AG04449 (cell line): Measurements from ENCODE around the gene CCP110.
"Not testable (repeated sequence)": the region's sequence is repeated elsewhere in the genome, so short reads cannot be mapped to it uniquely, and the experiment has no call there.

Experiments
- CTCF ChIA-PET: fragments of 350-600 bp; formaldehyde crosslinking; extraction: SDS; loops from one replicate; lab custom pipeline; 2021; ENCODE audit warnings: antibody characterized with exemption; lab: Yijun Ruan, JAX
- POLR2A ChIA-PET: fragments of 400-600, 350-600 bp; formaldehyde crosslinking; extraction: SDS; loops from one replicate; lab custom pipeline; 2020; ENCODE audit warnings: antibody characterized with exemption, inconsistent platforms; lab: Yijun Ruan, JAX
- DNase-seq: peaks from one replicate; pipeline ENCODE4 v3.0.0-alpha.2; 2010; ENCODE audit warnings: low read depth, low spot score
- H3K4me3 ChIP-seq: 2 replicates; pipeline ENCODE4 v1.5.1; 2011; ENCODE audit warnings: low read depth, mild to moderate bottlenecking, control low read depth, low read length
- TF ChIP-seq, protein P1 (sequence below): IDR thresholded peaks from one replicate; pipeline ENCODE4 v1.5.1; 2011; ENCODE audit warnings: mild to moderate bottlenecking, moderate library complexity, low read length, control low read depth, inconsistent platforms; ENCODE audit not compliant: insufficient read depth; ENCODE audit errors: missing control alignments

CCP110 gene

DNA sequence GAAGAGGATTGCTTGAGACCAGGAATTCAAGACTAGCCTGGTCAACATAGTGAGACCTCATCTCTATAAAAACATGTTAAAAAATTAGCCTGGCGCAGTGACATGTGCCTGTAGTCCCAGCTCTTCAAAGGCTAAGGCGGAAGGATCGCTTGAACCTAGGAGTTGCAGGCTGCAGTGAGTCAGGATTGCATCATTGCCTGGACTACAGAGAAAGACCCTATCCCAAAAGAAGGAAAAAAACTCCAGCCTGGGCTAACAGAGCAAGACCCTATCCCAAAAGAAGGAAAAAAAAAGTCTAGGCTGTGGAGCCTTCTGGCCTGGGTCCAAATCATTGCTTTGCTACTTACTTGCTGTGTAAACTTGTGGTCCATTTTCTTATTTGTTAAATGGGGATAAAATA is 4.9 kb downstream of the CCP110 start:
- no peak overlapping the region for H3K4me3 ChIP-seq
- TF ChIP-seq, protein P1, sequence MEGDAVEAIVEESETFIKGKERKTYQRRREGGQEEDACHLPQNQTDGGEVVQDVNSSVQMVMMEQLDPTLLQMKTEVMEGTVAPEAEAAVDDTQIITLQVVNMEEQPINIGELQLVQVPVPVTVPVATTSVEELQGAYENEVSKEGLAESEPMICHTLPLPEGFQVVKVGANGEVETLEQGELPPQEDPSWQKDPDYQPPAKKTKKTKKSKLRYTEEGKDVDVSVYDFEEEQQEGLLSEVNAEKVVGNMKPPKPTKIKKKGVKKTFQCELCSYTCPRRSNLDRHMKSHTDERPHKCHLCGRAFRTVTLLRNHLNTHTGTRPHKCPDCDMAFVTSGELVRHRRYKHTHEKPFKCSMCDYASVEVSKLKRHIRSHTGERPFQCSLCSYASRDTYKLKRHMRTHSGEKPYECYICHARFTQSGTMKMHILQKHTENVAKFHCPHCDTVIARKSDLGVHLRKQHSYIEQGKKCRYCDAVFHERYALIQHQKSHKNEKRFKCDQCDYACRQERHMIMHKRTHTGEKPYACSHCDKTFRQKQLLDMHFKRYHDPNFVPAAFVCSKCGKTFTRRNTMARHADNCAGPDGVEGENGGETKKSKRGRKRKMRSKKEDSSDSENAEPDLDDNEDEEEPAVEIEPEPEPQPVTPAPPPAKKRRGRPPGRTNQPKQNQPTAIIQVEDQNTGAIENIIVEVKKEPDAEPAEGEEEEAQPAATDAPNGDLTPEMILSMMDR = no peak
- ChIA-PET CTCF (interaction anchor here (0.8 to 1.2 kb wide), 2 partner anchors 25 to 26 kb away, joined by 3 to 5 read pairs; no protein-coding TSS in a partner anchor), POLR2A (no interaction called here)
- DNase-seq = no peak

DNA sequence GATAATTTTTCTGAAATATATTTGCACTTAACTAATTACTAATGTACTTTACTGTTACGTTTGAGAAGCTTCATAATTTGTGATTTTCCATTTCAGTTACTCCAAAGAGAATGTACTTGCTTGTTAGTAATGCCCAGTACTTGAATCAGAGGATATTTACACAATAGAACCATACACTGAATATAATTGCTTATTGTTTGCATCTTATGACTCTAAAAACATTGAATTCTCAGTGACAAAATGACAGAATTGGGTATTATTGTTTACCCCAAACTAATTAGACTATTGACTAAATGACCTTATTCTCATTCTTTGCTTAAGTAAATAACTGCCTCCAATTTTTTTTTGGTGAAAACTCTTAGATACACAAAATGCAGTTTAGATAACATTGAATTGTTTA is 8.9 kb downstream of the CCP110 start:
- H3K4me3 ChIP-seq = no peak overlapping the region
- DNase-seq = no peak
- ChIA-PET POLR2A (no interaction called here), CTCF (interaction anchor here (1.0 kb wide), 1 partner anchor 14 kb away, joined by 3 read pairs; no protein-coding TSS in a partner anchor)
- TF ChIP-seq, protein P1 = no peak

DNA sequence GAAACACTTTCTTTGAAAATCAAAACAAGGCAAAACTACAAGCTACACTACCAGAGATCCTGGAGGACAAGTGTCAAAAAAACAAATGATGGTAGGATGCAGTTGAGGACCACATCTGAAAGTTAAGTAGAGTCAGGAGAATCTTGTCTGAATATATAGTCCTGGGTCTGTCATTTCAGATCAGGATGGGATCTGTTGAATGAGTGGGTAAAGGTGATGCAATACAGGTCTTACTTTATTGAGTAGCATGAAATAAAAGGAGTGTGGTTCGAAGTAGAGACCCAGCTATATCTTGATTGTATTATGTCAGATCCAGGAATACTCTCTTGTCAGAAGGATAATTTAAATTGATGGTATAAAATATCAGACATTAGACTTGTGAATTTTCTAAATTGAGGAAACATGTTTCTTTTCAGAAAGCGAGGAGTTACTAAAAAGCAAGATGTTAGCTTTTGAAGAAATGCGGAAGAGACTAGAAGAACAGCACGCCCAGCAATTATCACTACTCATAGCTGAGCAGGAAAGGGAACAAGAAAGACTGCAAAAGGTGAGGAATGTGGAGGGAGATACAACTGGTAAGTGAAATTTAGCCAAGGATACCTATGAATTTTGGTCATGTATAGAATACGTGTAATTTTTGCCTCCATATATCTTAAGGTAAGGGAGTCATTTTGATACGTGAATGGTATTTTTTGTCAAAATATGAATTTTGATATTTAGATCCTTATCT is 16.7 kb downstream of the CCP110 start:
- TF ChIP-seq, protein P1 = no peak
- no peak for DNase-seq
- ChIA-PET POLR2A (no interaction called here), CTCF (interaction anchor here (0.7 to 1.8 kb wide), 2 partner anchors 9 to 15 kb away, joined by 3 to 12 read pairs; partner anchors contain the start of gene VPS35L)
- H3K4me3 ChIP-seq = no peak overlapping the region

DNA sequence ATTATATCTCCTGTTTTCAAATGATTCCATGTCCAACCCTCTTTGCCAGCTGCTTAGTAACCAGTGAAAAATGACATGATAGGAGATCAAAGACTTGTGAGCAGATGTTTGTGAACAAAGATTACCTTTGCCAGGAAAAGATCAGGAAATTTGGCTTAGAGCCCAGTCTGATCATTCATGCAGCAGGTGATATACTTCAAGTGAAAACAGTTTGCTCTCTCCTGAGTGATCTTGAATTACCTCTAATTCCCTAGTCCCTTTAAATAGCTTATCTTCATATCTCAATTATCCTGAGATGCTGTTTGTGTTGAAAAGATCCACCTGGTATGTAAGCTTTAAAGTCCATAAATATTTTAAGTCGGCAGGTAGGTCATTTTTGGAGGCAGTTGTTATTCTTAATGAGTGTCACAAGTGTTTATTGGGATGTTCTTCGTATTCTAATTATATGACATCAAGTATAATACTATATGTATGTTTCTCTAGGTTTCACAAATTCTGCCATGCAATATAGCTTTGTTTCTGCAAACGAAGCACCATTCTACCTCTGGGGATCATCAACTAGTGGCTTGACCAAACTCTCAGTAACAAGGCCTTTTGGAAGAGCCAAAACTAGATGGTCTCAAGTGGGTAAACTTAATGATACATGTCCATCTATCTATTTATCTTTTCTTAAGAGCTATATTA is 18.5 kb downstream of the CCP110 start:
- no peak overlapping the region for H3K4me3 ChIP-seq
- TF ChIP-seq, protein P1 = no peak
- ChIA-PET POLR2A (no interaction called here), CTCF (interaction anchor here (0.7 to 2.0 kb wide), 3 partner anchors 11 to 42 kb away, joined by 3 to 9 read pairs (median 7); partner anchors contain the start of gene VPS35L)
- no peak for DNase-seq

DNA sequence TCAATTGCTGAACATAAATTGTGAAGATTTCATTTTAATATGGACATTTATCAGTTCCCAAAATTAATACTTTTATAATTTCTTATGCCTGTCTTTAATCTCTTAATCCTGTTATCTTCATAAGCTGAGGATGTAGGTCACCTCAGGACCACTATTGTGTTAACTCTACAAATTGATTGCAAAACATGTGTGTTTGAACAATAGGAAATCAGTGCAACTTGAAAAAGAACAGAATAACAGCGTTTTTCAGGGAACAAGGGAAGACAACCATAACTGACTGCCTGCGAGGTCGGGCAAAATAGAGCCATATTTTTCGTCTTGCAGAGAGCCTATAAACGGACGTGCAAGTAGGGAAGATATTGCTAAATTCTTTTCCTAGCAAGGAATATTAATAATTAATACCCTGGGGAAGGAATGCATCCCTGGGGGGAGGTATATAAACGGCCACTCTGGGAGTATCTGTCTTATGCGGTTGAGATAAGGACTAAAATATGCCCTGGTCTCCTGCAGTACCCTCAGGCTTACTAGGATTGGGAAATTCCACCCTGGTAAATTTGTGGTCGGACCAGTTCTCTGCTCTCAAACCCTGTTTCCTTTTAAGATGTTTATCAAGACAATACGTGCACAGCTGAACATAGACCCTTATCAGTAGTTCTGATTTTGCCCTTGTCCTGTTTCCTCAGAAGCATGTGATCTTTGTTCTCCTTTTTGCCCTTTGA is 19.7 kb downstream of the CCP110 start:
- DNase-seq, H3K4me3 ChIP-seq, POLR2A ChIA-PET: not testable (repeated sequence)
- CTCF ChIA-PET = interaction anchor here (0.7 to 2.0 kb wide), 4 partner anchors 10 to 40 kb away, joined by 3 to 9 read pairs (median 5); partner anchors contain the start of gene VPS35L

DNA sequence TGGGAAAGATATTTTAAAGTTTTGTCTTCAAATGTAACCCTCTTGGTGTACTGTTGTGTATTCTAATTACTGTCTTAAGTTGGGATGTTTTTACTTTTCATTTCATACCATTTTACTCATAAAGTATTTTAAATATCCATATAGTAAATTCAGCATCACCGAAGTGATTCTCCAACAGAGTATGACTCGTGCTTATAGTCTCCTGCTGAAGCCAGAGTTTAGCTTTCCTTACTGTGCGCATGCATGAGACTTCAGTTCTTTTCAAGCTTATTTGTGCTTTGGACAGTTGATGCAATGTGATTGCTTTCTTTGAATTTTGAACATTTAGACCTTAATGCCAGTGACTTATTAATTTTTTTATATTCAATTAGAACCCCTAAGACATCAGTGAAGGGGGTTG is 24.4 kb downstream of the CCP110 start:
- ChIA-PET POLR2A (no interaction called here), CTCF (interaction anchor here (1.0 to 2.7 kb wide), 3 partner anchors 10 to 12 kb away, joined by 3 to 9 read pairs (median 7); no protein-coding TSS in a partner anchor)
- no peak for DNase-seq
- no peak overlapping the region for H3K4me3 ChIP-seq
- TF ChIP-seq, protein P1 = no peak
